NCI-H226 (cell line): ENCODE results near the gene SLC38A2.
"Not testable (repeated sequence)": the region's sequence is repeated elsewhere in the genome, so short reads cannot be mapped to it uniquely, and the experiment has no call there.

Experiments used
- DNase-seq: peaks from one replicate; pipeline ENCODE4 v3.0.0-alpha.2; 2015

Gene SLC38A2

GRCh38 chr12:46359667-46360280 is 12.8 kb downstream of the SLC38A2 start:
- DNase-seq = no peak

- DNase-seq = no peak
Measured at GRCh38 chr12:46358791-46359666, 13.5 kb downstream of the SLC38A2 start.

GRCh38 chr12:46358325-46358700 is 14.3 kb downstream of the SLC38A2 start:
- no peak for DNase-seq

GRCh38 chr12:46357438-46358324 is 14.9 kb downstream of the SLC38A2 start:
- peak; percentile 42 for DNase-seq

- DNase-seq = no peak
Measured at GRCh38 chr12:46356655-46357437, 15.7 kb downstream of the SLC38A2 start.

- DNase-seq = no peak
Measured at GRCh38 chr12:46354802-46355199, 17.8 kb downstream of the SLC38A2 start.

GRCh38 chr12:46354111-46354801 is 18.3 kb downstream of the SLC38A2 start:
- peak; percentile 46 for DNase-seq

GRCh38 chr12:46351886-46352650 is 20.5 kb downstream of the SLC38A2 start:
- DNase-seq = no peak

- no peak for DNase-seq
Measured at GRCh38 chr12:46351138-46351537, 21.4 kb downstream of the SLC38A2 start.

- DNase-seq = no peak
Measured at GRCh38 chr12:46349253-46349652, 23.3 kb downstream of the SLC38A2 start.

- DNase-seq = no peak
Measured at GRCh38 chr12:46343118-46343852, 29.3 kb downstream of the SLC38A2 start.

GRCh38 chr12:46342562-46343033 is 30.0 kb downstream of the SLC38A2 start:
- peak; percentile 22 for DNase-seq

GRCh38 chr12:46339051-46339450 is 33.5 kb downstream of the SLC38A2 start:
- DNase-seq = no peak

- DNase-seq = peak; percentile 36
Measured at GRCh38 chr12:46332260-46332659, 40.3 kb downstream of the SLC38A2 start.

- DNase-seq = not testable (repeated sequence)
Measured at GRCh38 chr12:46325075-46325474, 47.5 kb downstream of the SLC38A2 start.

GRCh38 chr12:46320731-46321130 is 51.8 kb downstream of the SLC38A2 start:
- no peak for DNase-seq

- no peak for DNase-seq
Measured at GRCh38 chr12:46318037-46318436, 54.5 kb downstream of the SLC38A2 start.
